Measurements from ENCODE around the gene VWA8.

The VWA8 gene

GRCh38 chr13:41722684-41723535 is 238.0 kb downstream of the VWA8 start:
- no peak for DNase-seq

- no peak for DNase-seq
Measured at GRCh38 chr13:41720839-41721561, 239.9 kb downstream of the VWA8 start.

DNA sequence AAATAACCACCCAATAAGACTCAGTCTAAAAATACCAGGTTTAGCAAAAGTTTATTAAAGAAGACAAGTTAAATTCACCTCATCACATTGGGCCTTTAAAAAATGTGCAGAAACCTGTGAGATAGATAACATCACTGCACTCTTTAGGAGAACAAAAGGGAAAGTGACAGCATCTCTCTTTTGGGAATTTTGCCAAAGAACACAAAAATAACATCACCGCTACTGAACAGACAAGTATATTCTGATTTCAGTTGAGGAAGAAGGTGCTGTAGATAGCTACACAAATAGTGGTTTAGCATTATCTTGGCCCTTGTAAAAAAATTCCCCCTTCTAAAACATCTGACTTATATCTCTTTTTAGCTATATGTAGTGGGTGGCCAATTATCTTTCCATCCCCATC is 244.7 kb downstream of the VWA8 start:
- no peak for DNase-seq

GRCh38 chr13:41713405-41713804 is 247.5 kb downstream of the VWA8 start:
- DNase-seq: no peak

- no peak for DNase-seq
Measured at GRCh38 chr13:41710771-41711170, 250.1 kb downstream of the VWA8 start.

GRCh38 chr13:41709511-41709910 is 251.4 kb downstream of the VWA8 start:
- no peak for DNase-seq

DNA sequence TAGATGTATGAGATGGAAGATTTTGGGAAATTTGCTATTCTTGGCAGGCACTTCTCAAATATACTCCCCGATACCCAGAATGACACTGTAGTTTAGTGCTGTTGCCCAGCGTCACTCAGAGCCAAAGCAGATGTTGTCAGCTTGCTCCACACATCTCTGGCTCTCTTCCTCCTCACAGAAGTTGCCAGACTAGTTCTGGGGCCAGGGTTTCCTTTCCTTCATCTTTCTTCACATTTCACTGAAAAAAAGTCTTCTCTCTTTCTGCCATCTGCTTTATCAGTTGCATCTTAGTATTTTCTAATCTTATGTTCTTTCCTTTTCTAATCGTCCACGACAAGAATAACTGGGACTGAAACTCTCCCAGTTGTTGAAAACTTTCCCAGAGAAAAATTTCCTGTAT is 252.2 kb downstream of the VWA8 start:
- DNase-seq: no peak

DNA sequence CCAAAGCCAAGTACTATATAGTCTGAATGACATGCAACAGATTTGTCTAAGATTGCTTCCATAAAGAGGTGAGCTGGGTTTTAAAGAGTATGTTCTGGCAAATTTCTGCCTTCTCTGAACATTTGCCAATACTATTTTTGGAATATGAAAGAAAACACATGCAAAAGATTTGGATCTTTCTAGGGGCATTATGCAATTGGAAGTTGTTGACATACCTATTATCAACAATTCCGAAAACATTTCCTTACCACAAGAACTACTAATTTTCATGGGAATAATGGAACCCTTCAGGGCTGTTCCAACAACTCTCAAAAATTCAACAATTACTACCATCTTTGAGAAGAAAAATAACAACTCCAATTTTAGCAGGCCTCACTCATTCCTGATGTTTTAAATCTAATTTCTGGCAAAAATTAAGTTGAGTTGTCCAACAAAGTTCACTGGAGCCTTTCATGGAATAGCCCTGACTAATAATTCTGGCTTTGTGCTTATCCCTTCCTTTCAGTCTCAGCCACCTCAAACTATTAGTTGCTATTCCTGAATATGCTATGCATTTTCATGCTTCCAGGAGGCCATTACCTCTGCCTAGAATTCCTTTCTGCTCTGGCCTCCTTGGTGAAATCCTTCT is 253.6 kb downstream of the VWA8 start:
- no peak for DNase-seq

- no peak for DNase-seq
Measured at GRCh38 chr13:41706152-41706551, 254.8 kb downstream of the VWA8 start.

GRCh38 chr13:41702540-41702939 is 258.4 kb downstream of the VWA8 start:
- DNase-seq: no peak

- no peak for DNase-seq
Measured at GRCh38 chr13:41701676-41702075, 259.2 kb downstream of the VWA8 start.

GRCh38 chr13:41700790-41701310 is 260.1 kb downstream of the VWA8 start:
- DNase-seq: no peak

DNA sequence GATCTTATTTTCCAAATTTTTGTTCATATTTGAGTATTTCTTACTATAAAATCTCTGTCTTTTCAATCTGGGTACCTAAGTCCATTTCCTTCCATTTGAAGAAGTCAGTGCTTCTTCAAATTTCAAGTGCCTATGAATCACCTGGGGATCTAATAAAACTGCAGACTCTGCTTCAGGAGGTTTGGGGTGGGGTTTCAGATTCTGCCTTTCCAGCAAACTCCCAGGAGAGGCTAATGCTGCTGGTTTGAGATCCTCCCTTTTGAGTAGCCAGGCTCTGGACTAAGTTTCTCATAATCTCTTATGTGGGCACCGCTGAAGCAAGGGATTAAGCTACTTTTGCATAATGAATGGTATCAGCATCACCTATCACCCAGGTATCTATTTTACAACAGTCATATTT is 261.1 kb downstream of the VWA8 start:
- no peak for DNase-seq

GRCh38 chr13:41697578-41697977 is 263.3 kb downstream of the VWA8 start:
- DNase-seq: no peak

DNA sequence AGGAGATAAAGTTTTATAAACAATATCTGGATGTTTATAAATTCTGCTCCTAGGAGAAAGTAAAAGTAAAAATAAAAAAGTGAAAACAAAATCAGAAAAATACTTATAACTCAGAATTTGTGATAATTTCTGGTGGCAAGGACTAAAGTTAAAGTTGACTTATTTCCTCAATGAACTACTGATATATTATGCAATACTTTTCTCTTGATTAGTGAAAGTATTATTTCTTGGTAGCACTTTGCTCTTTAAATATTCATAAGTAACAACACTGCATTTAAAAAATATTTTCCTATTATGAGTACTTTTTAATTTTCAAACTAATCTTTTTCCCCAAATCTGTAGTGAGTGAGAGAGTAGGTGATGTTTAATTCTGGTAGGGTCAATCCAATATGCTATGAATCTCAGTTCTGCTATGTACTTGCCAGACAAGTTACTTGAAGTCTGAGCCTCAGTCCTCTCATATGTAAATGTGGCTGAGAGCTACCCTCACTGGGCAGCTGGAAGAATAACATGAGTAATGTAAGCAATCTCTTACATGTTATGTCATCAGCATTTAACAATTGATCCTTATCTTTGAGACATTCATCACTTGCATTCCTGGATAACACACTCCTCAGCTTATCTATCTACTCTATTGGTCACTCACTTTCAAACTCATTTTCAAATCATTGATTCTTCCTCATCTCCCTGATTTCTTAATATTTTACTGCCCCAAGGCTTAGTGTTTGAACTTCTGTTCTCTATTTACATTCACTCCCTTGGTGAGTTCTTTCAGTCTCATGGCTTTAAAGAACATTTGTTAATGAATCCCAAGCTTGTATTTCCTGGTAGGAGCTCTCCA is 264.5 kb downstream of the VWA8 start:
- DNase-seq: no peak

DNA sequence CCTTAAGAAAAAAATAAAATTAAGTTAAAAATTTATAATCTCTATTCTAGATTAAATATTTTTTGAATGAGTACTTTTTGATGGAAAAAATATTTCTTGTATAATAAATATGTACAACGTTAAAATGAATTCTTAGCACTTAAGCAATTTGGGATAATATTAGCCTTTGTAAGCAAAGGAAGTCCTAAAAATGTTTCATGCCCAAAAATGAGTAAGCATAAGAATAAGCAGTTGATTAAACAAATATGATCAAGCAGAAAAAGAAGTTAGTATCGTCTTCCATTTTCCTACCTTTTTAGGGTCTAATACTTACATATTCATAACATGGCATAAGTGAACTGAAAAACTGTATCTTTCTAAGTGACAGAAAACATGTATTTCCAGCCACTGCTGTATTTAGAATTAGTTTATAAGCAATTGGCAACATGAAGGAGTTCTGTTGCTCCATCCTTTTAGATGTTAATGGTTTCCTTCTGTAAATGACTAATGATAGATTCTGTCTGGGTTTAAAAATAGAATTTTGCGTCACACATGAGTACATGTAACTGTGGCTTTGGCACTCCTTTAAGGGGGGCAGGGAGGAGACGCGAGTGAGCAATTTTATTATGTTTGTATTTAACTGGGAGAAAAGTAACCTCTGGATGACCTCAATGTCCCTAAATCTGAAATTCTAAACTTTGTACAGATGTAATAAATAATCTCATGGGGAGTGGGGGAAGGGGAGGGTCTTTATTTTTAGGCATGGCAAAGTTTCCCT is 266.2 kb downstream of the VWA8 start:
- no peak for DNase-seq

- DNase-seq: no peak
Measured at GRCh38 chr13:41693434-41693833, 267.5 kb downstream of the VWA8 start.

GRCh38 chr13:41691274-41691673 is 269.6 kb downstream of the VWA8 start:
- DNase-seq: no peak

GRCh38 chr13:41682766-41683165 is 278.1 kb downstream of the VWA8 start:
- DNase-seq: no peak

DNA sequence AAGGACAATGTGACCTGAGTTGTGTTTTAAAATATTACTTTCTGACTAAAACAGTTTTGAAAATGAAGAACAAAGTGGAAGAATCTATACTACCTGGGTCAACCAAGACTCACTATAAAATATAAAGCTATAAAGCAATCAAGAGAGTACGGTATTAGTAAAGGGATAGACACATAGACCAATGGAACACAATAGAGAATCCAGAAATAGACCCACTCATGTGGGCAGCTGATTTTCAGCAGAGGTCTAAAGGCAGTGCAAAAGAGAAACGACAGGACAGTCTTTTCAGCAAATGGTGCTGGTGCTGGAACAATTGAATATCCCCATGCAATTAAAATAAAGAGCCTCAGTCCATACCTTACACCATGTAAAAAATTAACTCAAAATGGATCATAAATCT is 278.9 kb downstream of the VWA8 start:
- DNase-seq: no peak

DNA sequence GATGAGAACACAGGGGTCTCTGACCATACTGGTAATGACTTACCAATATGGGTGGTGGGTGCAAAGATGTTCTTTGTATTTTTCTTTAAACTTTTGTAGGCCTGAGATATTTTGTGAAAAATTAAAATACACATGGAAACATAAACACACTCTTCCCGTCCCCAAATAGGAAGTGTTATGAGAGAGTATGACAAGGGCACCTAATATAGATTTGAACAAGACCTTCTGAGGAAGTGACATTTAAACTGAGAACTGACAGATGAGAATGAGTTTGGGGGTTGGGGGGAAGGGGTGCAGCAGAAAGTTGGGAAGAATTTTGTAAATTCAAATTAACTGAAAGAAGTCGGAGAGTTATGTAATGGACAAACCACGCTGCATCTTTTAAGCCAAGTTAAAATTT is 279.3 kb downstream of the VWA8 start:
- no peak for DNase-seq

GRCh38 chr13:41680900-41681299 is 280.0 kb downstream of the VWA8 start:
- DNase-seq: no peak
